Measurements from ENCODE around the gene DKKL1. TPM values are rescaled to one million over a fixed set of nuclear protein-coding genes. Genes with fewer than 3 reads are reported as not detected.

DKKL1 gene
- polyA plus RNA-seq, 1 donor (not counting 4 experiments of a cell fraction or from before 2014, with no cell fraction given): not detected

GRCh38 chr19:49316284-49316683 is 47.4 kb upstream of the DKKL1 start:
- no peak for DNase-seq (ENCODE audit: low read depth, low spot score)
- Histone ChIP-seq H3K27me3 (ENCODE audit: control insufficient read depth, extremely low read depth, insufficient read depth, low read length) (no peaks in the 10 kb centered on the region), H3K79me2 (ENCODE audit: control insufficient read depth, insufficient read depth, low read length) (no peaks in the 10 kb centered on the region), H3K9me3 (ENCODE audit: control insufficient read depth, low read depth, low read length) (no peaks in the 10 kb centered on the region), H3K9me1 (ENCODE audit: control insufficient read depth, extremely low read depth, insufficient read depth, low read length) (no peaks in the 10 kb centered on the region), H3K4me3 (ENCODE audit: control insufficient read depth in 2 of 3, extremely low read depth in 1 of 3, insufficient read depth in 2 of 3, low read depth in 1 of 3, low read length in 3 of 3) (no peak overlapping the region), H3K4me1 (ENCODE audit: control insufficient read depth, extremely low read depth, insufficient read depth, low read length) (no peaks in the 10 kb centered on the region), H4K20me1 (ENCODE audit: control insufficient read depth, extremely low read depth, insufficient read depth, low read length) (no peaks in the 10 kb centered on the region), H3K9ac (ENCODE audit: control insufficient read depth, extremely low read depth, insufficient read depth, low read length) (no peak overlapping the region), H3K36me3 (ENCODE audit: control insufficient read depth in 2 of 2, extremely low read depth in 1 of 2, insufficient read depth in 2 of 2, low read length in 2 of 2) (no peaks in the 10 kb centered on the region), H2AFZ (ENCODE audit: control insufficient read depth, low read length) (no peak overlapping the region), H3K27ac (ENCODE audit: control insufficient read depth, insufficient read depth, low read length) (no peak overlapping the region), H3K4me2 (ENCODE audit: control insufficient read depth, extremely low read depth, insufficient read depth, low read depth, low read length) (no peak overlapping the region)
- no peak for TF ChIP-seq EZH2 (IDR thresholded peaks at IDR 0.05; ENCODE audit: low read length)
- TF ChIP-seq, protein P1, sequence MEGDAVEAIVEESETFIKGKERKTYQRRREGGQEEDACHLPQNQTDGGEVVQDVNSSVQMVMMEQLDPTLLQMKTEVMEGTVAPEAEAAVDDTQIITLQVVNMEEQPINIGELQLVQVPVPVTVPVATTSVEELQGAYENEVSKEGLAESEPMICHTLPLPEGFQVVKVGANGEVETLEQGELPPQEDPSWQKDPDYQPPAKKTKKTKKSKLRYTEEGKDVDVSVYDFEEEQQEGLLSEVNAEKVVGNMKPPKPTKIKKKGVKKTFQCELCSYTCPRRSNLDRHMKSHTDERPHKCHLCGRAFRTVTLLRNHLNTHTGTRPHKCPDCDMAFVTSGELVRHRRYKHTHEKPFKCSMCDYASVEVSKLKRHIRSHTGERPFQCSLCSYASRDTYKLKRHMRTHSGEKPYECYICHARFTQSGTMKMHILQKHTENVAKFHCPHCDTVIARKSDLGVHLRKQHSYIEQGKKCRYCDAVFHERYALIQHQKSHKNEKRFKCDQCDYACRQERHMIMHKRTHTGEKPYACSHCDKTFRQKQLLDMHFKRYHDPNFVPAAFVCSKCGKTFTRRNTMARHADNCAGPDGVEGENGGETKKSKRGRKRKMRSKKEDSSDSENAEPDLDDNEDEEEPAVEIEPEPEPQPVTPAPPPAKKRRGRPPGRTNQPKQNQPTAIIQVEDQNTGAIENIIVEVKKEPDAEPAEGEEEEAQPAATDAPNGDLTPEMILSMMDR (optimal IDR thresholded peaks at IDR 0.05 in 1 of 3, IDR thresholded peaks at IDR 0.05 in 1 of 3, conservative IDR thresholded peaks at IDR 0.05 in 1 of 3; ENCODE audit: extremely low read depth in 1 of 3, insufficient read depth in 2 of 3, low read length in 3 of 3): no peak
- dilution Hi-C loops (cut with MboI; ENCODE audit: extremely low pct_ligation_motif_present, low sequenced_read_pairs): no loop called here
- no peak for FAIRE-seq

DNA sequence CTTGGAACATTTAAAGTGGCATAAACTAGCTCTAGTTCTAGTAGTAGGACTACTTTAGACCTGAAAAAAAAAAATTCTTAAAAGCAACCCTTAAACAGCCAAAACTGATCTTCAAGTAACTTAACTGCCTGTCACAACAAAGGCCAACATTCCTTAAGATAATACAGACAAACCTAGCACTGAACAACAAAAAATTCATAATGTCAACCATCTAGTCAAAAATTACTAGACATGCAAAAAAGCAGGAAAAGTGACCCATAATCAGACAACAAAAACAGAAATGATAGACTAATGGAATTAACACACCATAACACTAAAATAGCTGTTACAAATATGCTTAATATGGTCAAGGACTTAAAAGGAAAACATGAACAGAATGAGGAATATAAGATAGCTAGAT is 45.4 kb upstream of the DKKL1 start:
- no peak for DNase-seq (ENCODE audit: low read depth, low spot score)
- H2AFZ ChIP-seq (ENCODE audit: control insufficient read depth, low read length): no peak overlapping the region
- dilution Hi-C loops (cut with MboI; ENCODE audit: extremely low pct_ligation_motif_present, low sequenced_read_pairs): no loop called here
- no peak overlapping the region for H3K4me3 ChIP-seq (ENCODE audit: control insufficient read depth in 2 of 3, extremely low read depth in 1 of 3, insufficient read depth in 2 of 3, low read depth in 1 of 3, low read length in 3 of 3)
- no peaks in the 10 kb centered on the region for H3K79me2 ChIP-seq (ENCODE audit: control insufficient read depth, insufficient read depth, low read length)
- no peaks in the 10 kb centered on the region for H3K4me1 ChIP-seq (ENCODE audit: control insufficient read depth, extremely low read depth, insufficient read depth, low read length)
- H3K9me1 ChIP-seq (ENCODE audit: control insufficient read depth, extremely low read depth, insufficient read depth, low read length): no peaks in the 10 kb centered on the region
- no peak overlapping the region for H3K4me2 ChIP-seq (ENCODE audit: control insufficient read depth, extremely low read depth, insufficient read depth, low read depth, low read length)
- no peaks in the 10 kb centered on the region for H3K27me3 ChIP-seq (ENCODE audit: control insufficient read depth, extremely low read depth, insufficient read depth, low read length)
- no peak overlapping the region for H3K27ac ChIP-seq (ENCODE audit: control insufficient read depth, insufficient read depth, low read length)
- no peaks in the 10 kb centered on the region for H3K36me3 ChIP-seq (ENCODE audit: control insufficient read depth in 2 of 2, extremely low read depth in 1 of 2, insufficient read depth in 2 of 2, low read length in 2 of 2)
- no peak for FAIRE-seq
- TF ChIP-seq, protein P1 (optimal IDR thresholded peaks at IDR 0.05 in 1 of 3, IDR thresholded peaks at IDR 0.05 in 1 of 3, conservative IDR thresholded peaks at IDR 0.05 in 1 of 3; ENCODE audit: extremely low read depth in 1 of 3, insufficient read depth in 2 of 3, low read length in 3 of 3): no peak
- no peak for TF ChIP-seq EZH2 (IDR thresholded peaks at IDR 0.05; ENCODE audit: low read length)
- H3K9me3 ChIP-seq (ENCODE audit: control insufficient read depth, low read depth, low read length): no peaks in the 10 kb centered on the region
- no peak overlapping the region for H3K9ac ChIP-seq (ENCODE audit: control insufficient read depth, extremely low read depth, insufficient read depth, low read length)
- no peaks in the 10 kb centered on the region for H4K20me1 ChIP-seq (ENCODE audit: control insufficient read depth, extremely low read depth, insufficient read depth, low read length)

Data from keratinocyte (primary cell).